Epidermal melanocyte (primary cell): ENCODE measurements around the gene ST6GALNAC6.
"Not testable (repeated sequence)": the region's sequence is repeated elsewhere in the genome, so short reads cannot be mapped to it uniquely, and the experiment has no call there.

ENCODE experiments used
- DNase-seq: peaks from one replicate; pipeline ENCODE4 v3.0.0; 2011; ENCODE audit warnings: low spot score; ENCODE audit not compliant: insufficient read length

ST6GALNAC6 gene

DNA sequence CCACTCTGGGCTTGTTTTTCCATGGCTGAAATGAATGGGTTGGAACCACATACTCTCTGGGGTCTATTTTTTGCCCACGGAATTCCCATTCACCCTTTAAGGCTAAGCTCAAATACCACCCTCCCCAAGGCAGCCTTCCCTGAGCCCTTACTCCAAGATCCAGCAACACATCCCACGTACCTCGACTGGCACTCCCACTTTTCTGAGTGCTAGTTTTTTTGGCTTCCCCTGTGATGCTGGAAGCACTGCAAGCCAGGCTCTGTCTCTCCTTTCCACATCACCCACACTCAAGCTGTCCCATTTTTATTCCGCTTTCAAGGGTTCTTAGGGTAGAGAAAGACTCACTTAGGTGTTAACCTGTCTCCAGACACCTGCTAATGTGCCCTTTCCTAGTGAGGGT lies 6.0 kb downstream of the ST6GALNAC6 start:
- DNase-seq = no peak

DNA sequence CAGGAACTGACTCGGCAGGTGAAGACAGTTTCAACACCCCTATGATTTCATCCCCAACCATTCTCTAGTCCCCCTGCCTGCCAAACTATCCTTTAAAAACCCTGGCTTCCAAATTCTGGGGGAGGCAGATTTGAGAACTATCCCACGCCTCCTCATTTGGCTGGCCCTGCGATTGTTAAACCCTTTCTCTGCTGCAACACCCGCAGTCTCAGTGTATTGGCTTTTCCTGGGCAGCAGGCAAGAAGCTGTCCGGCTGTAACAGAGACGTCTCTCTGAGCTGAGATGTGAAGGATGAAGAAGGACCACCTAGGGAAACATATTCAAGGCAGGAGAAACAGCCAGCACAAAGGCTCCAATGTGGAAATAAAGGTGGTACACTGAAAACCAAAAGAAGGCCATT lies 6.6 kb downstream of the ST6GALNAC6 start:
- DNase-seq = no peak

DNA sequence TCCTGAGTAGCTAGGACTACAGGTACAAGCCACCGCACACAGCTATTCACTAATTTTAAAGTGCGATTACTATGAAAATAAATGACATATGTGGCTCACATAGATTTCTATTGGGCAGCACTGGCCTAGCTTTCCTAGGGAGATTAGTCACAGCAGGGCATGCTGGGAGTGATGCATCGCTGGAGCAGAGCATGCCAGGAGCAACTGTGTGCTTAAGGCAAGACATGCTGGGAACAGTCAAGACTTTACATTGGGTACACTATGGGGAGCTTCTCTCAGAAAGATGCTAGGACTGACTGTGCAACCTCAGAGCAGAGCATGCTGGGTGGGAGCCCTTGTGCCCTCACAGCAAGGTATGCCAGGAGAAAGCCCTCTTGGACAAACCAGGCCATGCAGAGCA lies 9.3 kb downstream of the ST6GALNAC6 start:
- no peak for DNase-seq

DNA sequence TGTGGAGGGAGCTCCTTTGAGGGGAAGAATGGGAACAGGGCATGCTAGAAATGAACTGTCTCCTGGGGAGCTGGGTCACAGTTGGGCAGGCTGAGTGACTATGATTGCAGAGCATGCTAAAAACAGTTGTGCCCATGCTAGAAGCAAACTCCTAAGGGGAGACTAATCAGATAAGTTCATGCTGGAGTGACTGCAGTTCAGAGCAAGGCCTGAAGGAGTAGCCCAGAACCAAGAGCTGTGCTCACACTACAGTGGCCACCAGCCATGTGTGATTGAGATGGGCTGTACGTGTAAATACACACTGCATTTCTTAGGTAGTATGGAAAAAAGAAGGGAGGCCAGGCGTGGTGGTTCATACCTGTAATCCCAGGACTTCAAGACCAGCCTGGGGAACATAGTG lies 11.6 kb downstream of the ST6GALNAC6 start:
- no peak for DNase-seq

DNA sequence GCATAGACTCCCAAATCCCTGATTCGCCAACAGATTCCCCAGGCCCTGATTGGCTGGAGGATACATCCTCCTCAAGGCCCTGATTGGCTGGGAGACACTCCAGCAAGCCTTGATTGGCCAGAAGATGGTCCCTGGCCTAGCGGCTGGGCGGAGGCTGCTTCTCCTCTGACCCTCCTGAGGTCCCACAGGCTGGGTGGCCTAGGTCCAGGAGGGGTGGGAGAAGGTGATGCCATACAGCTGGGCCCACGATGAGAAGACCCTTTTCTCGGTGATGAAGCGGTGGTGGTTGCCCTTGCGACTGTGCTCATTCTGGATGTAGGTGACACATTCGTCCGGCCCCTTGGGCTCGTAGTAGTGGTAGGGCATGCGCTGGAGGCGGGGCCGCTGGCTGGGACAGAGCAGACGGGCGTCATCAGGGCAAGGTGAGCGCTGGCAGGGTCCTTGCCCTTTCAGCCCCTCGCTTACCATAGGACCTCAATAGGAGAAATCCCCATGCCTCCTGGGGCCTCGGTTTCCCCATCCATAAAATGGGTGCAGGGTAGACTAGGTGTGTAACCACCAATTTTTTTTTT lies 12.9 kb downstream of the ST6GALNAC6 start:
- no peak for DNase-seq

DNA sequence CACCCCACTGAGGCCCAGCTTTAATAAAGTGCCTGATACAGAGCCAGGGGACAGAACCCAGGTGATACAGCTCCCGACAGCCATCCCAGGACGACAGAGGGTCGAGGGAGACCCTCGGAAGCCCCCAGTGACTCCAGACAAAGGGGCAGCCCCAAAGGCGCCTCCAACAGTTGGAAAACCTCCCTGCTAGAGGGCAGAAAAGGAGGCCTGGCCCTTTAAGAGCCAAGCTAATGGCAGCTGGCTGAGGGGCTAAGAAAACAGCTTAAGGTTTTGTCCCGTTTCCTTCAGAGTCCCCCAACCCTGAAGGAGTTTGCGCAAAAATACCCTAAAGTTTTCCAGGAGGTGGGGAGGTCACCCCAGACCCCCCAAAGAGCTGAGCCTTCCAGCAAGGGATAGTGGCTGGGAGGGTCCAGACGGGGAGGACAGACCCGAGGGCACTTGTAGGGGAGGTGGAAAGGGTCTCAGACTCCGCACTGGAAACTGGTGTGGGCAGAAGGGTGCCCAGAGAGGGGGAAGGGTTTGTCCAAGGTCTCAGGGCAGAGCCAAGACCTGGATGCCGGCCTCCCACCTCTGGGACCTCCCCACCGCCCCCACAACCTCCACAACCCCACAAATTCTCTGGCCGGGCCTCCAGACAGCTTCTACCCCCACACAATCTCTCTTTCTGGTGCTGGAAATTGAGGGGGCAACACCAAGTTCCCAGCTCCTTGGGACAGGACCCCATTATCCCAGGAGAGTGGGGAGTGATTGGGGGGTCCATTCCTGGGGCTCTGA lies 13.7 kb downstream of the ST6GALNAC6 start:
- no peak for DNase-seq

DNA sequence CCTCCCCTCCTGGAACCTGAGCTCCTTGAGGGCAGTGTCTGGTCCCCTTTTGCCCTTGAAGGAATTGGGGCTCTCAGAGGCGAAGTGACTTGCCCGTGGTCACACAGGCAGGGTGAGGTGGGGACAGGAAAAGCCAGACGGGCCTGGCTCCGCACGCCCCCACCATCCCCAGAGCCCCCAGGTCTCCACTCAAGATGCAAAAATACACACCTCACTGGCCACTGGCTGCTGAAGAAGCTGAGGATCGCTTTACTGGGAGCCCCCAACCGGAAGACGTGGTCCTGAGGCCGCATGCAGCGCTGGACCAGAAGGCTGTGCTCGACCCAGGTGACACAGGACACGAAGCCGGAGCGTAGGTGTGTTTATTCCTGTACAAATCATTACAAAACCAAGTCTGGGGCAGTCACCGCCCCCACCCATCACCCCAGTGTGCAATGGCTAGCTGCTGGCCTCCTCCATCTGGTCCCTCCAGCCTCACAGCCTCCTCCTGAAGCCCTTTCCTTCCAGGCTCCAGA lies 14.4 kb downstream of the ST6GALNAC6 start:
- no peak for DNase-seq

DNA sequence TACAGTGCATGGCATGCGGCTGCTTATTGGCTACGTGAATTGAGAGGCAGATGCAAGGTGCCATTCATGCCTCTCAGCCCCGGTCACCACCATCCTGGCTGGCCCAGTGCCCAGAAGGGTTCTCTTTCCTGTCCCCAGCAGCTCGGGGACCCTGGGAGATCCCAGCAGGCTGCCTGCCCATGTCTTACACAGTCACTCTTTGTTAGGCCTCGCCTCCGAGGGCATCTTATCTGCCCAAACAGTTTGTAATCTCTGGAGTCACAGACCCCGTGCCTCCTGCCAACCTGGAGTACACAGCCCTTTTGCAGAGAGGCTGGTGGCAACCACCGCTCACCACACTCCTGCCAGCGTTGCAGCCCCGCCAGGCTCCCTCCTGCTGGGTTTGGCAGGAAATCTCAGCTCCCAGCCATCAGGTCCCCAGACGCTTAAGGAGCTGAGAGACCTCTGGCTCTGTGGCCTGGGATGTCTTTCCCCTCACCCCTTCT lies 14.9 kb downstream of the ST6GALNAC6 start:
- no peak for DNase-seq

DNA sequence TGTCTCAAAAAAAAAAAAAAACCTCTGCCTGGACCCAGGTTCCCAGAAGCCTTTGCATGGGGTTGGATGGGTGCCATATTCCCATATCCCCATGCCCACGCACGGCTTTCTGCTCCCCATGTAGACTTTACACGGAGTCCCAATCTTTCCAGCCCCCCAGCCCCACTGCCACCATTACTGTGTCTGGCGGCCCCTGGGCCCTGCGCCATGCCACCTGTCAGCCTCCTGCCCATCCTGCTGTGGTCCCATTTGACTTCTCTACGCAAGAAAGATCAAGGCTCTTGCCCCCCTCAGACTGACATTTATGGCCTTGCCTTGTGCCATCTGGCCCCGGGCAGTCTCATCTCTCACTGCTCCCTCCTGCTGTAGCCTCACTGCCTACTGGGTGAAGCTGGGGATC lies 15.4 kb downstream of the ST6GALNAC6 start:
- no peak for DNase-seq

DNA sequence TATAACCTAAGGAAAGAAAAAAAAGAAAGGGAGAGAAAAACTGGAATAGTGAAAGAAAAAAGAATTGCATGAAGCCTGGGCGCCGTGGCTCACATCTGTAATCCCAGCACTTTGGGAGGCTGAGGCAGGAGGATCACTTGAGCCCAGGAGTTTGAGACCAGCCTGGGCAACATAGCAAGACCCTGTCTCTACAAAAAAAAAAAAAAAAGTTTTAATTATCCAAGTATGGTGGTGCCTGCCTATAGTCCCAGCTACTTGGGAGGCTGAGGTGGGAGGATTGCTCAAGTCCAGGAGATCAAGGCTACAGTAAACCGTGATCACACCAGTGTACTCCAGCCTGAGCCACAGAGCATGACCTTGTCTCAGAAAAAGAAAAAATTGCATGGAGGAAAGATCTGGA lies 17.7 kb downstream of the ST6GALNAC6 start:
- DNase-seq = not testable (repeated sequence)

DNA sequence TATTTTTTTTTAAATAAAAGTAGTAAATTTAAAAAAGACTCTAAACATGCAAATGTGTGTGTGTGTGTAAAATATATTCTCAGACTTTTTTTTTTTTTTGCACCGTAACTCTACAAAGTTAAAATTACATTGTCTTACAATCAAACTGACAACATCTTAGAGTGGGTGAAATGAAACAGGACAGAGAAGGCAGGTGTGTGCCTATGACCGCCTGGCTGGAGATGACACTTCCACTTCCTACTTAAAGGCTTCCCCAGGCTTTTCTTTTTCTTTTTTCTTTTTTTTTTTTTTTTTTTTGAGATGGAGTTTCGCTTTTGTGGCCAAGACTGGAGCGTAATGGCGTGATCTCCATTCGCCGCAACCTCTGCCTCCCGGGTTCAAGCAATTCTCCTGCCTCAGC lies 19.3 kb downstream of the ST6GALNAC6 start:
- no peak for DNase-seq

DNA sequence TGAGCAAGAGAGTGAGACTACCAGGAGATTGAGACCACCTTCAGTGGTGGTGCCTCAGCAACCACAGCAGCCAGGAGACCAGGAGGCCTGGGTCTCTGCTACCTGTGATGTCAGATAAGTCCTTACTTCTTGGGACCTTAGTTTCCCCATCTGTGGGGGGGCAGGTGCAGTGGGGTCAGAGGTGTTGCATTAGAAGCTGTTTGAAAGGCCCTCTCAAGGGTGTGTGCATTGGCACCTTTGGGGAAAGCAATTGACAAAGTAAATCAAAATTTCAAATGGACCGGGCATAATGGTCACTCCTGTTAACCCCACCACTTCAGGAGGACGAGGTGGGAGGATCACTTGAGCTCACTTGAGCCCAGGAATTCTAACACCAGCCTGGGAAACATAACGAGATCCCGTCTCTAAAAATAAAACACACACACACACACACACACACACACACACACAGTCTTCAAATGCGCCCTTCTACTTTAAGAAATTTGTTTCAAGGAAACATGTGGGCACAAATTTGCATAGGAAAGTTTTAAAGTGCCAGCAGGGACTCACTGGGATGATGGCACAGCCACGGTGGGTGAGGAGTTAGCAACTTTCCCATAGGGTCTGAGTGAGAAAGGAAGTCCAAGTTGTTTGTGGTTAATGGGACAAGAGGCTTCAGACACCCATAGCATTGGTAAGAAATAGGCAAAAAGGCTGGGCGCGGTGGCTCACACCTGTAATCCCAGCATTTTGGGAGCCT lies 20.6 kb downstream of the ST6GALNAC6 start:
- no peak for DNase-seq

DNA sequence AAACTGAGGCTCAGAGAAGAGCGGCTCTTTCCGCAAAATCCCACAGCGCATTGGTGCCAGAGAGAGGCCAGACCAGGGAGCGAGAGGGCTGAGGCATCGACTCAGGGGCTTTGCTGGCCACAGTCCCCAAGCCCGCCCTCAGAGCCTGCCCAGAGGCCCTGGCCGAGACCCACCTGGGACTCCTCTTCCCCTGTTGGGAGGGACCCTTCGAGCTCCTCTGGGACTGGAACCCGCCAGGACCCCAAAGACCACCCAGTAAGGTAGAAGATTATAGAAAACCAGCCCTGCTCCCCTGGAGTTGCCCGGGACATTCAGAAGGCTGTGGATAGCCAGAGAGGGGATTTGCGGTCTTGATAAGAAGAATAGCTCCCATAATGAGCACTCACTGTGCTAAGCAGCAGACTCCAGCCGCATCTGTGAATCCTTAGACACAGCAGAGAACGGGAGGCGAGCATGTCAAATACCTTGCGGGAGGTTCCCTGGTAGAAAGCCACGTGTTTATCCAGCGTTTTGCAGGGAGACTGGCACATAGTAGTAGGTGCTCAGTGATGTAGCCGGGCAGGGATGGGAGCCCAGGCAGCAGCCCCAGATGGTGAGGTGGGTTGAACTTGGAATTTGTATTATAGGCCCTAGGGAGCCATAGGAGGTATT lies 21.3 kb downstream of the ST6GALNAC6 start:
- DNase-seq = no peak

DNA sequence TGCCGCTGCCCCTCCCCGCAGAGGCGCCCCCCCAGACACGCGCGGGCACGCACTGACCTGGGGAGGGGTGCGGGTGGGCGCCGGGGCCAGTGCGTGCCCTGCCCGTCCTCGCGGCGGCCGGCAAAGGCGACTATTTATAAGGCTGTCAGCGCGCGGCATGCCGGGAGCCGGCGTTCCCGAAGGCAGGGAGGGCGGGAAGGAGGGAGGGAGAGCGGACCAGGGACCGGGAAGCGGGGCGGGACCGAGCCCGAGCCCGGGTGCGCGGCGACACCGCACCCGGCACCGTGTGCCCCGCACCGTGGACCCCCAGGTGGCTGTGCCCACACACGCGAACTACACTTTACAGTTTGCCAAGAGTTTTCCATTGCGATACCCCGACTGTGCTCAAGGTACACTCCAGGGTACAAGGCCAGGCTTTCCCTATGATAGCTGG lies 21.8 kb downstream of the ST6GALNAC6 start, which contains the start of gene AK1:
Gene AK1, minus strand, starts transcription at position 110 of the 433 bp plus-strand sequence. CDS start 3,058 bp downstream, outside the sequence.
- peak; percentile 77 for DNase-seq

DNA sequence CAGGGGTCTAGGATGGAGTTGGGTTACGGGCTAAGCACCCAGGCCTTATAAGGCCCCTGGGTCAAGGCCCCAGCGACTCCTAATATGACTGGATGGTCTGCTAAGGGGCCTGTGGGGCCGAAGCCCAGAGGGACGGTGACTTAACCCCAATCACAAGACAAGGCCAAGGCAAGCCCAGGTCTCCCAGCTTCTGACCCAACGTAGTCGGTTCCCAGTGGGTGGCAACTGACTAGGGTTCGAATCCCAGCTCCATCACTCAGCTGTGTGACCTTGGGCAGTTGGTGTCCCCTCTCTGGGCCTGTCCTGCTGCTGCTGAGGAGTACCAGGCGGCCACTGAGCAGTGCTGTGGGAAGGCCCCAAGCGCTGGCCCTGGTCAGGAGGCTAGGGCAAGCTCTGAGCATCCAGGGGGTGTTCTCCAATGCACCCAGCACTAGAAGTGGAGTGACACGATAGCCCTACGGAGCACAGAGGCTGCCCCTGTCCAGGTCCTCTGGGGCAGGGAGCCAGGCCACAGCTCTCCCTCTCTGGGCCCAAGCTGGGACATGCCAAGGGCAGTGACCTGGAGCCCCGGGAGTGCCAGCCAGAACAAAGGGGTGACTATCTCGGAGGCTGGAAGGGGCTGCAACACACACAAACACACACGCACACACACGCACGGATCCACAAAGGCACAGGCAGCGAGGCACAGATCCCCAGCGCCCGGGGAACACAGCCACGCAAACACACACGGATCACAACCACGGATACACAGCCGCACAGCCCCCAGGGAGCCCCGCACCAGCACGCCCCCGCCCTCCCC lies 22.4 kb downstream of the ST6GALNAC6 start:
- DNase-seq = peak; percentile 31

DNA sequence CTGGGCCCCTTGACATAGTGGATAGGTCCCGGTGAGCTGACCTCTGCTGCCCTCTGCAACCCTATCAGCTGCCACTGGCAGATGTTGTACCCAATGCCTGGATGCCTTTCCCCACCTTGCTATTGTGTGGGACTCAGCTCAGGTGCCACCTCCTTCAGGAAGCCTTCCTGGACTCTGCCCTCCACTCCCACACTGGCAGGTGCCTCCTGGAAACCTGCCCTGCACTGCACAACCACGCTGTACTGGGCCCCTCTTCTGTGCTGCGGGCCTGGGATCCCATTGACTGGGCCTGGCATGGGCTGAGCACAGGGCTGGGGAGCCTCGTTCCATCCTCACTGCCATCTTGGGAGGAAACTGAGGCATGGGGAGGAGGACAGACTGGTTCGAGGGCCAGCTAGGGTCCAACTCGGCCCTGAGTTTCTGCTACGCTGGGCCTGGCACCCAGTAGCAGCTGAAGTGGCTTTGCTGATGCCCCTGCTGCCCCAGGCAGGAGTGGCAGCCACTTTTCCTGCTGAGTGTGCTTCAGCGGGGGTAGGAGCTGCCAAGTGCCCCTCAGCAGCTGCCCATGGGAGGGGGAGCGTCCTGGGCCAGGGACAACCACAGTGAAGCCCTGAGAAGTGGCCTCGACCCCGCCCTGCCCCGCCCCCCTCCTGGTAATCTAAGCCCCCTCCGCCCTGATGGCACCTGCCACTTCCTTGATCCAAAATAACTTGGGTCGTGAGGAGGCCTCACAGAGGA lies 23.2 kb downstream of the ST6GALNAC6 start:
- no peak for DNase-seq

DNA sequence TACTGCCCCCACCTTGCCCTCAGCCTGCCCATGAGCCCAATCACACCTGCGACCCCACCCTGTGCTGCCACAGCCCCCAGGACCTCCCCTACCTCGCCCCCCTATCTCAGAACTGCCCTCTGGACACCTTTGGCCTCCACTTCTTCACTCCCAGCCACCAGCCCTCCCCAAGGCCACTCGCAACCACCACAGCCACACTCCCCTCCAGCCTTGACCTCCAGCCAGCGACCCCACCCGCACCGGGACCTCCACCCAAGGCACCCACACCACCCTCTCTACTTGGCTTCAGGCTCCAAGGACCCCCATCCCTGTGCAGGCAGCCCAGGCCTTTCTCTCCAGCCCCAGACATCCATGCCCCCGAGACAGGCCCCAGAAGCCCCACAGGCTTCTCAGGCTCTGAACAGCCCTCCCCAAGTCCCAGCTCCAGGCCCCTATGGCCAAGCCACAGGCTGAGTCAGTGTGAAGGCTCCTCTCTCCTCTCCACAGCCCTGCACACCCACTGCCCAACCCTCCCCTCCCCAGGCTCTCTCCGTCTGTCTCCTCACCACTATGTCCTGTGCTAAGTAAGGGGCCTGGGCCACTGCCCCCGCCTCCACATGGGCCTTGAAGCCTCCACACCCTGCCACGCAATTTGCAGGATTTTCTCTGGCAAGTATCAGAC lies 24.0 kb downstream of the ST6GALNAC6 start:
- no peak for DNase-seq

DNA sequence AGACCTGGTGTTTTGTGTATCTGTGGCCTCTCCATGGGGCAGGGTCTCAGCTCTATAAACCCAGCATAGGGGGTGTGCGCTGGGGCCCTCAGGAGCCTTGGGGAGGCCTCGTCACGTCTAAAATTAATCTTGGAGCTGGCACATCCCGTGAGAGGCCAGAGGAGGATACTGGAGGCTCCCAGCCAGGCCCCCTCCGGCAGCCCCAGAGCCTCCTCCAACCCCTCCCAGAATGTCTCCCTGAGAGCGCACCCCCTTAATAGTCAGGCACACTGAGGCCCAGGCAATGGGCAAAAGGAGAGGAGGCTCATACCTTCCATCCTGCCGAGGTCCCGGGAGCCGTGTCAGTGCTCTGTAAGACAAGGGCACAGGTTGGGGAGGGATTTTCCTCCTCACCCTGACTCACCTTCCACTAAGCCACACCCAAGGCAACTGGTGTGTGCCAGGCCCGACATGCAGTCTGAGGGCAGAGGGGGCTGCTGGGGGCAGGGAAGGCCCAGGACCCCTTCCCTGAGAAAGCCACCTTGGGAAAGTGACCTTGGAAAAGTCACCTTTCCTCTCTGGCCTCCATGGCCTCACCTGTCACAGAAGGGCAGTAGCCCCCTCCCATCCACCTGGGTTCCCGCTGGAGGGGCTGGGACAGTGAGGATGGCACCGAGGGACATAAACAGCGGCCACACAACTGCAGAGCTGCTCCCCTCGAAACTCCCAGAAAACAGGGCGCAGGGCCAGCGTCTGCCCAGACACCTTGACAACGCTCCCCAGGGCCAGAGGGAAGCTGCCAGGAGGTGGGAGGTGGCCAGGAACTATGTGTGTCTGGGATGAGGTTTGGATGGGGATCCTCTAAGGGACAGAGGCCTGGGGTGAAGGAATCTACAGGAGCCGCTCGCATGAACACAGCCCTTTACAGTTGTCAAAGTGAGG lies 24.8 kb downstream of the ST6GALNAC6 start:
- no peak for DNase-seq
